GM21576 (cell line): ENCODE data around the gene TTLL3.
"Not testable (repeated sequence)": the region's sequence is repeated elsewhere in the genome, so short reads cannot be mapped to it uniquely, and the experiment has no call there.

Experiments
- ATAC-seq: cut with Tn5 transposase; IDR thresholded peaks from one replicate; pipeline ENCODE4 v1.9.1; 2021; ENCODE audit warnings: mild to moderate bottlenecking, moderate library complexity; ENCODE audit not compliant: unreplicated experiment

Gene TTLL3

GRCh38 chr3:9865125-9865637 lies 55.1 kb downstream of the TTLL3 start:
- ATAC-seq = not testable (repeated sequence)

DNA sequence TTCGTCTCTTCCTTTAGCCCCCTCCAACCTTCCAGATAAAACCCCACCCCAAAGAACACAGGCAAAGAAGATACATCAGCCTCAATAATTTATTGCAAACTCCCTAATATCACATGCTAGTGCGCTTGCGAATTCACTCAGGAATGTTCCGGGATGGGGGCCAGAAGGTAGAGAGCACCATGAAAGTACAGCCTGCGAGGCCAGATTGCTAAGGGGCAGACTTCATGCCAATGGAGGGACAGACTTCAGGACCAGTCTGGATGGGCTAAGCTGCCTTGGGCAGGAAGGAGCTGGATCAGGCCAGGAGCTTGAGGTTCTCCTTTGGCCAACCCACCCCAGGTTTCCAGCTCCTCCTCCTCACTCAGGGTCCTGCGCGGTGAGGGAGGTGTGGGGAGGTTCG lies 56.6 kb downstream of the TTLL3 start:
- ATAC-seq = no peak

DNA sequence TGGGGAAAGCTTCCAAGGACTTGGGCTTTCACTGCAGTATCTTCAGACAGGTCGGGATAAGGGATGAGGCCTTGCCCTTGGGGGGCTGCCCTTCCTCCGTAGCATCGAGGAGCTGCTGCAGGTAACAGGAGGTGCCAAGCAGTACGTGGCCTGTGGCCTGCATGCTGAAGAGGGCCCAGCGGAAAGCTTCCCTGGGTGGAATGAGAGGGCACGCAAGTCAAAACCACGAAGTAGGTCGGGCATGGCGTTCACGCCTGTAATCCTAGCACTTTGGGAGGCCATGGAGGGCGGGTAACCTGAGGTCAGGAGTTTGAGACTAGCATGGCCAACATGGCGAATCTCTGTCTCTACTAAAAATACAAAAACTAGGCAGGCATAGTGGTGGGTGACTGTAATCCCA lies 57.0 kb downstream of the TTLL3 start:
- no peak for ATAC-seq

DNA sequence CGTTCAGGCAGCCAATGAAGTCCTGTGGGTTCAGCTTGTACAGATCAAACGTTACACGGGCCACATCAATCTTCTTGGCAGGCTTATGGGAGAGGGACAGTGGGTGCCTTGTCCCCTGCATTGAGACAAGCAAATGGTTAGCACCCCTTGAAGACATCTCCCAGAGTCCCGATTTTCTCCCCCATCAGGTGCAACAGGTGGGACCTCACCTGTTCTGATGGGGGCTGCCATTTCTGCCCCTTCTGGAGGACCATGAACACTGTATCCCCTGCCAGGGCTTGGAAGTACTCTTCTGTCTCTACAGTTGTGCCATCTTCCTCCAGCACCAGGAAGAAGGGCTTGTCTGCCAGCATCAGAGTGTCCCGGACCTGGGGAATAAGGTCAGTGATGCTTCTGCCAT lies 59.9 kb downstream of the TTLL3 start:
- no peak for ATAC-seq

DNA sequence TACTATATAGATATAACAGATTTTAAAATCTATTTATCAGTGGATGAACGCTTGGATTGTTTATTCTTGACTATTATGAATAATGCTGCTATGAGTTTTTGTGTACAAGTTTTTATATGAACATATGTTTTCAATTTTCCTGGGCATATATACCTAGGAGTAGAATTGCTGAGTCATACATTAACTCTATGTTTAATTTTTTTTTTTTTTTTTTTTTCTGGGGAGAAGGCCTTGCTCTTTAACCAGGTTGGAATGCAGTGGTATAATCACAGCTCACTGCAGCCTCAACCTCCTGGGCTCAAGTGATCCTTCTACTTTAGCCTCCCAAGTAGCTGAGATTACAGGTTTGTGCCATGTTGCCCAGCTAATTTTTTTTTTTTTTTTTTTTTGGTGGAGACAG lies 60.9 kb downstream of the TTLL3 start:
- ATAC-seq = no peak

DNA sequence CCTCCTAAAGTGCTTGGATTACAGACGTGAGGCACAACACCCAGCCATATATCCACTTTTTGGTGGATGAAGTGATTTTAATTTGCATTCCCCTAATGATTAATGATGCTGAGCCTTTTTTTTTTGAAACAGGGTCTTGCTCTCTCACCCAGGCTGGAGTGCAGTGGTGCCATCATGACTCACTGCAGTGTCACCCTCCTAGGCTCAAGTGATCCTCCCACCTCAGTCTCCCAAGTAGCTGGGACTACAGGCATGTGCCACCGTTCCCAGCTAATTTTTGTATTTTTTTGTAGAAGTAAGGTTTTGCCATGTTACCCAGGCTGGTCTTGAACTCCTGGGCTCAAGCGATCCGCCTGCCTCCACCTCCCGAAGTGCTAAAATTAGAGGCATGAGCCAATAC lies 62.0 kb downstream of the TTLL3 start:
- ATAC-seq = not testable (repeated sequence)

DNA sequence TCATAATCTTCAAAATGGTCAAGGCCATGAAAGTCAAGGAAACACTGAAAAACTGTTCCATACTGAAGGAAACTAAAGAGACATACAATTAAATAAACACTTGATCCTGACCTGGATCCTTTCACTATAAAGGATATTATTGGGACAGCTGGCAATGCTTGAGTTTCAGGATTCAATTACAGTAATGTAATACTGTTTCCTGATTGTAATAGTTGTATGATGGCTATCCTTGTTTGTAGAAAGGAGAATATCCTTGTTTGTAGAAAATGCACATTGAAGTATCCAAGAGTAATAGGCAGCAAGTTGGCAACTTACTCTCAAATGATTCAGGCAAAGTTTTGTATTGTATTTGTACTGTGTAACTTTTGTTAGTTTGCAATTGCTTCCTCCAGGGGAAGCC lies 65.4 kb downstream of the TTLL3 start:
- ATAC-seq = no peak

- not testable (repeated sequence) for ATAC-seq
Measured at GRCh38 chr3:9876255-9876654, 66.2 kb downstream of the TTLL3 start.

DNA sequence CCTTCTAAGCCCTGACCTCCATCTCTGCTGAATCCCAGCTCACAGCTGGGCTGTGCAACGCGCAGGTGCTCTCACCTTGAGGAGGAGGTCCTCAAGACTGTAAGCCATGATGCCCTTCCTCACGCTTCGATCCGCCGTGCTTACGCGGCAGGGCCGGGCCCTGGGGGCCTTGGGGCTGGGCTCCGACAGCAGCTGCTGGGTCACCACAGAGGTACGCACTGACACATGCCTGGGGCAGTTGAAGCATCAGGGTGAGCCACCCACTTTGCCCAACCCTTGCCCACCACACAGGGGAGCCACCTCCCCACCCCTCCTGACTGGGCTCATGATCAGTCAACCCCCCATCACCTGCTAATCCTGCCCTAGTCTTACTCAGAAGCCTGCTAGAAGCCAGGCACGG lies 66.9 kb downstream of the TTLL3 start:
- no peak for ATAC-seq

GRCh38 chr3:9878700-9879099 lies 68.6 kb downstream of the TTLL3 start:
- ATAC-seq = no peak

- ATAC-seq = no peak
Measured at GRCh38 chr3:9879830-9880549, 69.9 kb downstream of the TTLL3 start, which contains the start of gene CIDEC. Gene CIDEC (minus strand): TSS chr3:9880253. CDS start chr3:9878486, 1,767 bp downstream.

GRCh38 chr3:9881441-9881840 lies 71.4 kb downstream of the TTLL3 start:
- ATAC-seq = no peak

- ATAC-seq = no peak
Measured at GRCh38 chr3:9883706-9884554, 73.9 kb downstream of the TTLL3 start.

DNA sequence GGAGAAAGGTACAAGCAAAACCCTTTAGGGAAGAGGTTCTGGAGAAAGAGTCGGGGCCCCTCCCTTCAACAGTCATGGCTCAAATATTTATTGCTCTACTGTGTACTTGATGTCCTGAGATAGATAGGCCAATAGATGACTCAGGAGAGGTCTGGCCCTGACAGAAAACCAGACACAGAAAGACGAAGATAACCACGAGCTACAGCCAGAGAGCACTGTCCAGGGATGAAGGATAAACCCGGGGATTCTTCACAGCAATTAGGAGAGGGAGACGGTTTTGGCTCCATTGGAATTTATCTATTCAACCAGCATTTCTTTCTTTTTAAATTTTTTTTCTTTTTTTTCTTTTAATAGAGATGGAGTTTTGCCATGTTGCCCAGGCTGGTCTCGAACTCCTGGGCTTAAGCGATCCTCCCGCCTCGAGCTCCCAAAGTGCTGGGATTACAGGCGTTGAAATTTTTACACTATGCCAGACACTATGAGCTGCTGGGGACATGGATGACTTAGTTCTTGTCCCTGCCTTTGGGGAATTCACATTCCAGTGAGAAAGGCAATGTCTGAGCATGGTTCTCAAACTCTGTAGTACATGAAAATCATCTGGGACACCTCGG lies 74.6 kb downstream of the TTLL3 start:
- ATAC-seq = no peak
